Measurements from ENCODE around the gene SLC1A3.

The SLC1A3 gene

DNA sequence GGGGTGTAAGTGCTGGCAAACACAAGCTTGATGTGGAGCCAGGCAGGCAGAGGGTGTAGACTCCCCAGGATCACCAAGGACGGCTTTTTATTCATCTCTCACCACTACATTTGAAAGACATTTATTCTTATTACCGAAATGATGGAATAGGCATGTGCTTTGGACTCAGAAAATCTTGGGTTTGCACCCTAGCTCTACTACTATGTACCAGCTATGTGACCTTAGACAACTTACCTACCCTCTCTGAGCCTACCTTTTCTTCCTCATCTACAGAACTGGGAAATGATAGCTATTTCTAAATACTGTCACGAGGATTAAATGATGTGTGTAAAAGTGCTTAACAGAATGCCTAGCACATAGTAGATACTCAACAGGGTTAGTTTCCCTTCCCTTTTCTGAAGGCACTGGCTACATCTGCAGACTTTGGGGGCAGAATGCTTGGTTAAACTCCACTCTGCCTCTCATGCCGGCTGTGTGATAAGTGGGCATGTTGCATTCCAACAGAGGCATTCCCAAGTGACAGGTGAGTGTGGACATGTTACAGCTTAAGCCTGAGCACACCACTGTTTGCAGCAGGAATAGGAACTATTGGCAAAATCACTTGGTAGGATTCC is 94.8 kb downstream of the SLC1A3 start:
- DNase-seq (ENCODE audit: low read depth), result no peak
- TF ChIP-seq, protein P1, sequence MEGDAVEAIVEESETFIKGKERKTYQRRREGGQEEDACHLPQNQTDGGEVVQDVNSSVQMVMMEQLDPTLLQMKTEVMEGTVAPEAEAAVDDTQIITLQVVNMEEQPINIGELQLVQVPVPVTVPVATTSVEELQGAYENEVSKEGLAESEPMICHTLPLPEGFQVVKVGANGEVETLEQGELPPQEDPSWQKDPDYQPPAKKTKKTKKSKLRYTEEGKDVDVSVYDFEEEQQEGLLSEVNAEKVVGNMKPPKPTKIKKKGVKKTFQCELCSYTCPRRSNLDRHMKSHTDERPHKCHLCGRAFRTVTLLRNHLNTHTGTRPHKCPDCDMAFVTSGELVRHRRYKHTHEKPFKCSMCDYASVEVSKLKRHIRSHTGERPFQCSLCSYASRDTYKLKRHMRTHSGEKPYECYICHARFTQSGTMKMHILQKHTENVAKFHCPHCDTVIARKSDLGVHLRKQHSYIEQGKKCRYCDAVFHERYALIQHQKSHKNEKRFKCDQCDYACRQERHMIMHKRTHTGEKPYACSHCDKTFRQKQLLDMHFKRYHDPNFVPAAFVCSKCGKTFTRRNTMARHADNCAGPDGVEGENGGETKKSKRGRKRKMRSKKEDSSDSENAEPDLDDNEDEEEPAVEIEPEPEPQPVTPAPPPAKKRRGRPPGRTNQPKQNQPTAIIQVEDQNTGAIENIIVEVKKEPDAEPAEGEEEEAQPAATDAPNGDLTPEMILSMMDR (conservative IDR thresholded peaks at IDR 0.05; ENCODE audit: low read length), result no peak
- no peak overlapping the region for H3K4me3 ChIP-seq (ENCODE audit: low read length)

DNA sequence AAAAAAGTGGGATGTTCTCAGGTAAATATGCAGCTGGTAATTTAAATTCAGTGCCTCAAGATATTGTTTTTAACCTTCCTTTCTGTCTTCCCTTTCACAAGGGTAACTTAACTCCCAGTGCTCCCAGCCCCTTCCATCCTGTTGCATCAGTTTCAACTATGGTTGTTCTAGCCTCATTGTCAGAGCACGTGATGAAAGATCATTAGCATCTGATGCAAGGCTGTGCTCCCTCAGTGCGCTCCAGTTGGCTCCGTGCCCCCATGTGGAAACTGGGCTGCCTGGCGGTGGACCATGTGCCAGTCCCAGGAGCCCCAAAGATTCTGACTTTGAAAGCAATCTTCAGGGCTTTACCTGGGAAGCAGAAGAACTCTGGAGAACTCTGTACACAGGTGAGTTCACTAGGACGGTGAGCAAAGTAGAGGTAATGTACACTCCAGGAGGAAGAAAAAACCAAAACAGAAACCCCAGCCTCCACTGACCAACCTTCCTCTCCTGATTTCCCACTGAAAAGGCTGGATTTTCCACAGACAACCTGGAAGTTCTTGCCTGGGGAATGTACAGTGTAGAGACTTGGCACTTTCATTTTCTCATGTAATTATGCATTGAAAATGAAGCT is 96.9 kb downstream of the SLC1A3 start:
- no peak overlapping the region; the same call in 1 of the 2 replicates for H3K4me3 ChIP-seq (ENCODE audit: low read length)
- TF ChIP-seq, protein P1 (conservative IDR thresholded peaks at IDR 0.05; ENCODE audit: low read length), result no peak
- peak; percentile 76 for DNase-seq (ENCODE audit: low read depth)

DNA sequence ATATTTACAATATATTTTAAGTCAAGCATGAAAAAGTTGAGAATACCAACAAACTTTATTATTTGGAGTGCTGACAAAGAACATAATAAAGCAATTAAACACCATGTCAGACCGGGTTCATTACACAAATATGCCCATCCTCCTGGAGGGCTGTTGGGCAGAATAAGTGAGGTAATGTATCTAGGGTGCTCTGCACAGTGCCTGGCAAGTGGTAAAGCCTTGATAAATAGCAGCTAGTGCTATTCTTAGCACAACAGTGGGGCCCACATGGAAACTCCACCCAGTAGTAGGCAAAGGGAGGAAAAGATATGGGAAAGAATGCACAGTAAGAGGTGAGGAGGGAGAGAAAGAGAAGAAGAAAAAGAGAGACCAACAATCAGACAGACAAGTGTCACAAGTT is 97.7 kb downstream of the SLC1A3 start:
- TF ChIP-seq, protein P1 (conservative IDR thresholded peaks at IDR 0.05; ENCODE audit: low read length), result no peak
- no peak for DNase-seq (ENCODE audit: low read depth)
- H3K4me3 ChIP-seq (ENCODE audit: low read length), result no peak overlapping the region

DNA sequence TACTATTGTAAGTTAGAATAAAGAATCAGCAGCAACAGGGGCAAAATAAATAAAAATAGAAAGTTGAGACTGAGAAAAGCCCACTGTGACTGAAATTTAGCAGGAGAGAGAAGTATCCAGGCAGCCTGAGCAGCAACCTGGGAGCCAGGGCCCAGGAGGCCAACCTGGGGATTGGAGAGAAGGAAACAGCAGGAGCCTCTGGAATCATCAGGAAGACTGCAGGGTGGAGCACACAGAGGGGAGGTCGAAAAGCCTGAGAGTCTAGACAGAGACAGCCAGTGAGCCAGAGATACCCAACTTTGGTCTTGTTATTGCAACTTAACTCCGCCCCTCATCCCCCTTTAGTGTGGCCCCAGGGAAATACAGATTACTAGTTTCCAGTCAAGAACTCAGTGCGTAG is 98.6 kb downstream of the SLC1A3 start:
- no peak for DNase-seq (ENCODE audit: low read depth)
- H3K4me3 ChIP-seq (ENCODE audit: low read length), result no peak overlapping the region
- TF ChIP-seq, protein P1 (conservative IDR thresholded peaks at IDR 0.05; ENCODE audit: low read length), result no peak

DNA sequence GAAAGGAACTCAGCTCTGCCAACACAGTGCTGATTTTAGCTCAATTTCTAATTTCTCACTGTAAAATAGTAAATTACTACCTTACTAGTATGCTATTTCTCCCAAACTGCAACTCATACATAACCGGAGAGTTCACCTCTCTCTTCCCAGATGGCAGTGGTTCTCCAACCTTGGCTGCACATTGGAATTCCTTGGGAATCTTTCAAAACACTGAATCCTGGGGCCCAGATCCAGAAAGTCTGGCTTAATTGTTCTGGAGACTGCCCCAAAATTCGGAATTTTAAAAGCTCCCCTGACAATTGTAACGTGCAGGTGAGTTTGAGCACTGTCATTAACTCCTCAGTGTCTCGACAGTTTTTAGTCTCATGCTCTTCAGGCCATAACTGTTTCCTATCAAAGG is 100.3 kb downstream of the SLC1A3 start:
- TF ChIP-seq, protein P1 (conservative IDR thresholded peaks at IDR 0.05; ENCODE audit: low read length), result no peak
- DNase-seq (ENCODE audit: low read depth), result no peak
- H3K4me3 ChIP-seq (ENCODE audit: low read length), result no peak overlapping the region

DNA sequence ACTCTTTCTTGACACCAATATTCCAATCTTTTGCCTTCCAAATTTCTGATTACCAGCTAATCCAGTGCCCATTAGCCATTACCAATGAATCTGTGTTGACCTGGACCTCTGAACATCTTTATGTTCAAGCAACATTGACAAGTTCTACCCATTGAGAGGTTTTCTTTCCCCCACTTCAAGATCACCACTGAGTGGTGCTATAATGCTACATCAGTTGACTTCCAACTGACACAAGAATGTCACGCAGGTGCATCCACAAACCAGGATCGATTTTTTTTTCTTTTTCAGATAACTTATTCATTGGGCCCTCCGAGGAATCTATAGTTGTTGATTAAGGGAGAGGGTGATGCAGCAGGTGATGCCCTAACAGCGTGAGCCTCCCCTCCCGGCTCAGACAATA is 102.6 kb downstream of the SLC1A3 start:
- no peak for DNase-seq (ENCODE audit: low read depth)
- no peak overlapping the region for H3K4me3 ChIP-seq (ENCODE audit: low read length)
- TF ChIP-seq, protein P1 (conservative IDR thresholded peaks at IDR 0.05; ENCODE audit: low read length), result no peak

DNA sequence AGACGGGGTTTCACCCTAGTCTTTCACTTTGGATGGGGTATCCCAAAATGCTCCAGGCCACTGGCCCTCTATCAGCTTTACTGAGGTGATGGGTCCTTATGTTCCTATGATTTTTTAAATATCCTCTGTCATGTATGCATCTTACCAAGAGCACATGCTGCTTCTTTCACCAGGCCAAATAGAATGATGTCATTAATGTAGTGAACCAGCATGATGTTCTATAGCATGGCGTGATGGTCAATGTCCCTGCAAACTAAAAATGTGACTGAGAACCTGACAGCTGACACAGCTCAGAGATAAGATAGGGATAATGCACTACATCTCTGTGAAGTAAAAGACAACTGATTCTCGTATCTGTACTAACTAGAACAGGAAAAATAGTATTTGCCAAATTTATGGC is 103.6 kb downstream of the SLC1A3 start:
- TF ChIP-seq, protein P1 (conservative IDR thresholded peaks at IDR 0.05; ENCODE audit: low read length), result no peak
- no peak for DNase-seq (ENCODE audit: low read depth)
- no peak overlapping the region for H3K4me3 ChIP-seq (ENCODE audit: low read length)
